Islet precursor cell (in vitro differentiated cells): ENCODE measurements around the gene TMEM72.

Experiments used
- DNase-seq: peaks from one replicate; pipeline ENCODE4 v3.0.0-alpha.2; 2018

The TMEM72 gene

GRCh38 chr10:44890696-44891563 lies 20.2 kb upstream of the TMEM72 start:
- DNase-seq = peak; percentile 45

GRCh38 chr10:44891721-44892120 lies 19.4 kb upstream of the TMEM72 start:
- peak; percentile 12 for DNase-seq

GRCh38 chr10:44893604-44894468 lies 17.3 kb upstream of the TMEM72 start:
- no peak for DNase-seq

GRCh38 chr10:44894691-44895090 lies 16.4 kb upstream of the TMEM72 start:
- DNase-seq = no peak

GRCh38 chr10:44895280-44895679 lies 15.9 kb upstream of the TMEM72 start:
- DNase-seq = no peak

- no peak for DNase-seq
Measured at GRCh38 chr10:44897049-44897448, 14.1 kb upstream of the TMEM72 start.

- DNase-seq = no peak
Measured at GRCh38 chr10:44898665-44899064, 12.5 kb upstream of the TMEM72 start.

- no peak for DNase-seq
Measured at GRCh38 chr10:44899450-44900080, 11.6 kb upstream of the TMEM72 start.

- peak; percentile 94 for DNase-seq
Measured at GRCh38 chr10:44902941-44903545, 8.1 kb upstream of the TMEM72 start.

- no peak for DNase-seq
Measured at GRCh38 chr10:44906486-44906885, 4.7 kb upstream of the TMEM72 start.

GRCh38 chr10:44907556-44907955 lies 3.6 kb upstream of the TMEM72 start:
- no peak for DNase-seq

- peak; percentile 83 for DNase-seq
Measured at GRCh38 chr10:44908066-44908749, 2.9 kb upstream of the TMEM72 start.

- peak; percentile 45 for DNase-seq
Measured at GRCh38 chr10:44908936-44909630, 2.1 kb upstream of the TMEM72 start.

GRCh38 chr10:44909910-44910309 lies 1.2 kb upstream of the TMEM72 start:
- no peak for DNase-seq

- no peak for DNase-seq
Measured at GRCh38 chr10:44910602-44911001, 535 bp upstream of the TMEM72 start.

- peak; percentile 83 for DNase-seq
Measured at GRCh38 chr10:44911951-44912350, 814 bp downstream of the TMEM72 start.

GRCh38 chr10:44913350-44914081 lies 2.4 kb downstream of the TMEM72 start:
- no peak for DNase-seq

- no peak for DNase-seq
Measured at GRCh38 chr10:44914891-44915290, 3.8 kb downstream of the TMEM72 start.

GRCh38 chr10:44916429-44916828 lies 5.3 kb downstream of the TMEM72 start:
- no peak for DNase-seq

- DNase-seq = no peak
Measured at GRCh38 chr10:44917848-44918247, 6.7 kb downstream of the TMEM72 start.

GRCh38 chr10:44920252-44920651 lies 9.1 kb downstream of the TMEM72 start:
- peak; percentile 12 for DNase-seq
